Right renal cortex interstitium (tissue), 3 donors: Measurements from ENCODE around the gene MAK. TPM values are rescaled to one million over a fixed set of nuclear protein-coding genes. Genes with fewer than 3 reads are reported as not detected.
"Not testable (repeated sequence)": the region's sequence is repeated elsewhere in the genome, so short reads cannot be mapped to it uniquely, and the experiment has no call there.

ENCODE experiments used
- DNase-seq, 3 donors: peaks; one replicate each; pipeline ENCODE4 v3.0.0-alpha.2; 2013; ENCODE audit warnings: low read depth in 3 of 3, low spot score in 2 of 3
- polyA plus RNA-seq, 3 donors: library from polyadenylated mRNA; unstranded; fragments of 120-200 nt; gene quantifications; one replicate each; pipeline ENCODE4 v1.2.1, GENCODE V29; 2013; ENCODE audit not compliant: insufficient read length in 3 of 3

MAK gene
- polyA plus RNA-seq, 3 donors = 1.2 to 1.8 (median 1.4) TPM

- no peak for DNase-seq
Measured at GRCh38 chr6:10857259-10857658, 18.9 kb upstream of the MAK start.

GRCh38 chr6:10854922-10855632, 16.7 kb upstream of the MAK start:
- no peak for DNase-seq

DNA sequence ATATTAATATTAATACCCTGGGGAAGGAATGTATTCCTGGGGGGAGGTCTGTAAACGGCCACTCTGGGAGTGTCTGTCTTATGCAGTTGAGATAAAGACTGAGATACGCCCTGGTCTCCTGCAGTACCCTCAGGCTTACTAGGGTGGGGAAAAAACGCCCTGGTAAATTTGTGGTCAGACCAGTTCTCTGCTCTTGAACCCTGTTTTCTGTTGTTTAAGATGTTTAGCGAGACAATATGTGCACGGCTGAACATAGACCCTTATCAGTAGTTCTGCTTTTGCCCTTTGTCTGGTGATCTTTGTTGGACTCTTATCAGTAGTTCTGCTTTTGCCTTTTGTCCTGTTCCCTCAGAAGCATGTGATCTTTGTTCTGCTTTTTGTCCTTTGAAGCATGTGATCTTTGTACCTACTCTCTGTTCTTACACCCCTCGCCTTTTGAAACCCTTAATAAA, 15.5 kb upstream of the MAK start:
- not testable (repeated sequence) for DNase-seq

- DNase-seq = peak in 1 of 3 donors; percentile 46
Measured at GRCh38 chr6:10852361-10852960, 14.1 kb upstream of the MAK start.

- DNase-seq = no peak
Measured at GRCh38 chr6:10850728-10851127, 12.4 kb upstream of the MAK start.

- no peak for DNase-seq
Measured at GRCh38 chr6:10849901-10850300, 11.6 kb upstream of the MAK start.

GRCh38 chr6:10847684-10848083, 9.3 kb upstream of the MAK start:
- no peak for DNase-seq

DNA sequence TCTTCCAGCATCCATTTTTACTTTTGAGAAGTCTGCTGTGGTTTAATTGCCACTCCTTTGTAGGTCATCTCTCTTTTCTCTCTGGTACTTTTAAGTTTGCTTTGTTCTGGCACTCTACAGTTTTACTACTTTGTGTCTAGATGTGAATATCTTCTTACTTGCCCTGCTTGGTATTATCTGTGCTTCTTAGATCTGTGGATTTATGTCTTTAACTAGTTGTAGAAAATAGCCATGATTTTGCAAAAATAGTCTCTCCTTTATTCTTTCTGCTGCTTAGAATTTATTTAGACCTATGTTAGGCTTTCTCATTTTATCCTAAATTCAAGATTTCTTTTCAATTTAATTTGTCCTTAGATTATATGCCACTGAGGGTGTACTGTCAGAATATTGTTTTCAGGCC, 5.2 kb upstream of the MAK start:
- DNase-seq = no peak

DNA sequence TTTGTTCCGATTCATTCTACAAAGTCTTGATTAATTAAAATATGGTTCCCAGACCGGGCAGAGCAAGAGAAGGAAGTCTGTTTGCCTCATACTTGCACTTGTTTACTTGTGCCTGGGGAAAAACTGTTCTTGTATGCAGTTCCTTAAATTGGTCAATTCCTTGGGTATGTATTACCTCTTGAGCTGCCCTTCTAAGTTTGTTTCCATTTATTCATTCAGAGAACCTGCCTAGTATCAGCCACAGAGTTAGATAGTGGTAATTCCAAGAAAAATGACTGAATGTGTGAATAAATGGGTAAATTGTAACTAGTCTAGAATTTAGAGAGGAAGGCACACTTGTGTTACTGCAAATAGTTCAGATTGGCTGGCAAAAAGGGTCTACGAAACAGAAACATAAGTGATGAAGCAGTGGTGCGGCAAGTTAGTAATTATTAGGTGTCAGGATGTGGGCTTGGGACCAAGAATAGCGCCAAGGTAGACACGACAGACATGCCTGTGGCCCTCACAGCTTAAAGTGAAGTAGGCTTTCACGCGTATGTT, 525 bp upstream of the MAK start:
- no peak for DNase-seq

DNA sequence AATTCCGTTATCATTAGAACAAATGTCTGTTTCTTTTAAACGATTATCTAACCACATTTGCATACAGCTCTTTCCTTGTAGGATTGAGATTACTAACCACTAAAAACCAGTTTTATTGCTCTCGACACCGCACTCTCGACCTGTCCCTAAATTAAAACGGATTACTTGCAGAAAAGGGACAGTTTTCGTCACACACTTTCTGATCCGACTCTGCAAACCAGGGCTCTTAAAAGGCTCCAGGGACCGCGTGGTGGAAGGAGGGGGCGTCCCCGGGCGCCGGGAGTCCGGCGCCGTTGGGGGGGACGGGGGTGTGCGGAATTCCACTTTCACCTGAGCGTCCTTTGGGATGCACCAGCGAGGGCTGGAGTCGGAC, 731 bp downstream of the MAK start:
- peak in 1 of 3 donors; percentile 29 for DNase-seq

GRCh38 chr6:10837009-10837621, 1.2 kb downstream of the MAK start:
- peak in 1 of 3 donors; percentile 13 for DNase-seq

- no peak for DNase-seq
Measured at GRCh38 chr6:10834823-10835222, 3.5 kb downstream of the MAK start.

GRCh38 chr6:10831609-10832008, 6.7 kb downstream of the MAK start:
- DNase-seq = no peak

DNA sequence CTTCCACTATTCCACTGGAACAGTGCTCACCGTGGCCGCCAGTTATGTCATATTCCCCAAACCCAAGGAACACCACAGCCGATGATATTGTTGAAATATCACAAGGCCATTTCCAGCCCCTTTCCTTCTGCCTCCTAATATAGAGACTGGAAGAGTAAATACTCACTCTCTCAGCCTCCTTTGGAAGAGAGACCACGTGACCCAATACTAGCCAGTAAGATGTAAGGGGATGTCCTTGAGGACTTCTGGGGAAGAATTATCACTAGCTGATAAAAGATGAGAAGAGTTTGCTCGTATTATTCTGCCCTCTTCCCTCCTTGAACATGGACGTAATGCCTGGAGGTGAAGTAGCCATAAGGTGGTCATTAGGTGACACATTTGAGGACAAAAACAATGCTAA, 13.5 kb downstream of the MAK start:
- no peak for DNase-seq

GRCh38 chr6:10824297-10824696, 14.0 kb downstream of the MAK start:
- DNase-seq = no peak

DNA sequence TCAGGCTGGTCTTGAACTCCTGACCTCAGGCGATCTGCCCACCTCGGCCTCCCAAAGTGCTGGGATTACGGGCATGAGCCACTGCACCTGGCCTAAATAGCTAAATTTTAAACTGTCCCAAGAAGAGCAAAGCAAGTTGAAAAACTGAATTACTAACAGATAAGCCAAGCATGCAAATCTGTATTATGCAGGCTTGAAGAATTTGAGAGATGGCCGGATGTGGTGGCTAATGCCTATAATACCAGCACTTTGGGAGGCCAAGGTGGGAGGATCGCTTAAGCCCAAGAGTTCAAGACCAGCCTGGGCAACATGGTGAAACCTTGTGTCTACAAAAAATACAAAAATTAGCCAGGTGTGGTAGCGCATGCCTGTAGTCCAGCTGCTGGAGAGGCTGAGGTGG, 24.2 kb downstream of the MAK start:
- not testable (repeated sequence) for DNase-seq

- no peak for DNase-seq
Measured at GRCh38 chr6:10809098-10809497, 29.2 kb downstream of the MAK start.

- DNase-seq = no peak
Measured at GRCh38 chr6:10808376-10808775, 30.0 kb downstream of the MAK start.

DNA sequence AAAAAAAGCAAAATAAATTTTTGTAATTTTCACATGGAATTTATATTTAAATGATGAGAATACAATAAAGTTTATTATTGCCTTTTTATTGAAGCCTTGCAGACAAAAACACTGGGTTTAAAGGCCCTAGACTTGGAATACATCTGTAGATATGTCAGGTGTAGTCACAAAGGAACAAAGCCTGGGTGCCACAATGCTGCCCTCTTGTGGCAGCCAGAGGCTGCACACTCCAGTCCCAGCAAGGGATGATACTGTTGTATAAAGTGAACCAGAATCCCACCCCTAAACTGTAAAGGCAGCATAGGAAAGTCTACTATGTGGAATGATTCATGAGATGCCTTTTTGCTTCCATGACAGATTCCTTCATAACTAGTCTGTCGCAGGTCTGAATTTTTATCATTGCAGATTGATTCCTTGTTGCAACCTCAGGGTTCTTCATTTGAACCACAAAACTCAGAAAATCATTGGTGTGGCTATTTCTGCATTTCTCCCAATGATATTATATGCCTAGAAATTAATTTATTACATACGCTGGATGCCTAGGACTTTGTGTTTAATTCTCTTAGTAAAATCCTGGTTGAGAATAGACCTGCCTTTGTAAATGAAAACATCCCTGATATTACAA, 37.0 kb downstream of the MAK start:
- peak; percentile 13 to 36 (median 31) for DNase-seq

GRCh38 chr6:10800810-10801209, 37.5 kb downstream of the MAK start:
- DNase-seq = no peak

GRCh38 chr6:10794239-10794638, 44.1 kb downstream of the MAK start:
- DNase-seq = no peak
